LoVo (cell line): ENCODE measurements around the gene SDK2.

Experiments
- DNase-seq: peaks from one replicate; pipeline ENCODE4 v3.0.0-alpha.2; 2016; ENCODE audit warnings: low spot score

Gene SDK2

DNA sequence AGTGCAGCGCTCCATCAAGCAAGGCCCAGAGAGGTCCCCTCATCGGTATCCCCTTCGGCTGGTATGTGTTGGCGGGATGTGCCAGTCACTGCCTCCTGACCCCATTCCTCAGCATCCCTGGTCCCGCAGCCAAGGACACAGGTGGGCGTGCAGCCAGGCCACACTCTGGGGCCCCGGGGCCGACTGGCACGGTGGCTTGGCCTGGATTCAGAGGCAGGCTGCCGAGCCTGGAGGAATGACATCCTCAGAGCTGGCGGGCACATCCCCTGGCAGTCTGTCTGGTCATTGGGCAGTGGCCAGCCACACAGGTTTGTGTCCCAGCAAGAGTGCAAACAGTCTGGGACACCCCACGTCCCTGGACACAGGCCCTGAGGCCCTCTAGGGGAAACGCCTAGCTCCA is 111.1 kb downstream of the SDK2 start:
- DNase-seq = no peak

DNA sequence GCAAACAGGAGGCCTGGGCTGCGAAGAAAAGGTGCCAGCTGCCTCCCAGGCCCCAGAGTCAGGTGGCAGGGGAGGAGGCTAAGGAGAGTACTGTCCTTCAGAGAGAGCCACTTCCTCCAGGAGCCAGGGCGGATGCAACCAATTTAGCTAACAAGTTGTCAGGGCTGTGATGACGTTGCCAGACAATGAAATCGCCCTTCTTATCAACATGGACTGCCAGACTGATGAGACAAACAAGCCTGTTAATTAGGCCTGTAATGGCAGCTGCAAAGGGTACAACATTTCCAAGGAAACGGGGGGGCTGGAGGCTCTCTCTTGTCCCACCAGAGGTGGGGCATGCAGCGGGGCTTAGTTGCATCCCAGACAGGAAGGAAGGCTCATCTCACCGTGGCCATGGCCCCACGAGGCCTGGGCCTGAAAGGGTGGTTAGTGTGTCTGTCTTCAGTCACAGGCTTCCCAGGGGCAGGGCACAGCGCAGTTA is 111.8 kb downstream of the SDK2 start:
- DNase-seq = no peak

DNA sequence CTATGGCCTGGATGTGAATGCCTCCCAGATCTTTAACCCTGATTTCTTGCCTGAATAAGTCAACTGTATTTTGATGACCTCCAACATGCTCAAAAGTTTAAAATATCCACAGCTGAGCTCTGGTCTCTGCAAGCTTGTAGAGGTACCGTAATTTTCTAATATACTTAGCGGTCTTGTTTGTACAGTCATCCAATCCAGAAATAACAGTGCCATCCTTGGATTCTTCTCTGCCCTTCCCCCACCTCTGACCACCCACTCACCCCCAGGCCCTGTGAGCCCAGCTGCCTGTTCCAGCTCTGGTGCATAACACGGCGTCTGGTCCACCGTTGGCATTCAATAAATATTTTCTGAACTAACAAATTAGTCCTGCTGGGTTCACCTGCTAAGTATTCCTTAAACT is 113.1 kb downstream of the SDK2 start:
- DNase-seq = no peak

DNA sequence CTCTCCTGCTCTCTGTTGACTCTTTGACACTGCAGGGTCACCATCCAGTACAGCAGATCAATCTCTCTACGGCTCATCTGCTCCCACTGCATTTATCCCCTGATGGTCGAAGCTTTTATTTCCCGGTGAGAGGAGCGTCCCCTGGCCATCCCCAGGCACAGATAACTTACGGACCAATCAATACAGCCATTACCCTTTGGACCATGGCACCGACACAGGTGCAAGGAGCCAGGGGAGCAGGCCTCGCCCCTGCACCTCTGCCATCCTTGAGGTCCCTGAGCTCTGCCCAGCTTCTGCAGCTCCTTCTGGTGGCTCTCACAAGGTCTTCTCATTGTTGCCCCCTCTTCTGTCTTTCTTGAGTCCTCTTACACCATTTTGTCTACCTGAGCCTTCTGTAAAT is 115.6 kb downstream of the SDK2 start:
- no peak for DNase-seq

DNA sequence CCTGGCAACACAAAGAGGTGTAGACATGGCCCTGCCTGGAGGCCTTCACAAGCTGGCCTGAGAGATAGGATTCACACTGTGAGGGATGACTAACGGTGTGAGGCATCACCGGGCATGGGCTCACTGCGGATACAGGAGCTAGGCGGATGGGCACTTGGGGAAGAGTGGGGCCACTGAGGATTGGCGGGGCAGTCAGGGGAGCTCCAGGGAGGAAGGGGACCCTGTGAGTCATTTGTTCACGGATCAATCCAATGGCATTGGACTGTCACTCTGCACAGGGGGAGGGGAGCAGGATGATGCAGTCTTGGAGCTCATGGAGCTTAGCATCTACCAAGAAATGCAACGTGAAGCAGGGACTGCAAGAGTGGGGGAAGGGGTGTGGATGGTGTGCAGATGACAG is 117.3 kb downstream of the SDK2 start:
- DNase-seq = no peak

DNA sequence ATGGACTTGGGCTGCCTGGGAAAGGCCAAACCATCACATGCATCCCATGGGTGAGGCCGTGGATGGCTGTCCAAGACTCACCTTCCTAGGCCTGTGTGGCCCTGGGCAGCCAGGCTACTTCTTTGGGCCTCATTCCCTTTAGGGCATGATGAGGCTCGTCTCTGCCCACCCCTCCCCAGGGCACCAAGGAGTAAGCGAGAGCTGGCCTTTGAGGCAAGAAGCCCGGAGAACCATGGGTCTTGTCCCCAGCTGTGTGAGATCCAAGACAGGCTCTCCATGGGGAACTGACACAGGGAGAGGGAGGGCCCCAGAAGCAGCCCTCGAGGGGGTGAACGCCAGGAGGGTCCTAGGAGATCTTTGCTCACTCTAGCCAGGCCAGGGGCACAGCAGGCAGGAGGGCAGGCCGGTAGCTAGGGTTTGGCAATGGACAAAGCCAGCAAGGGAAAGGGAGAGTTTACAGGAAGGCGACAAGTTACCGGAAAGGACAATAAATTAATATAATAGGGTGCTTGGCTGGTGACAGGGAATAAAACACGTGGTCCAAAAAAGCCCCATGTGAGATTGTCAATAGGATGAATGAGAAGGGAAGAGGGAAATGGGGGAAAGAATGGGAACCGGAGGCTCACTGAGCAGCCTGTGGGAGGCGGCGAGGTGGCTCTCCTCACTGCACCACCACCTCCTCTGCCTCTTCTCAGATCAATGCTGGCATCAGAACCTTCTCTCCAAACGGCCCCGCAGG is 119.1 kb downstream of the SDK2 start:
- no peak for DNase-seq

DNA sequence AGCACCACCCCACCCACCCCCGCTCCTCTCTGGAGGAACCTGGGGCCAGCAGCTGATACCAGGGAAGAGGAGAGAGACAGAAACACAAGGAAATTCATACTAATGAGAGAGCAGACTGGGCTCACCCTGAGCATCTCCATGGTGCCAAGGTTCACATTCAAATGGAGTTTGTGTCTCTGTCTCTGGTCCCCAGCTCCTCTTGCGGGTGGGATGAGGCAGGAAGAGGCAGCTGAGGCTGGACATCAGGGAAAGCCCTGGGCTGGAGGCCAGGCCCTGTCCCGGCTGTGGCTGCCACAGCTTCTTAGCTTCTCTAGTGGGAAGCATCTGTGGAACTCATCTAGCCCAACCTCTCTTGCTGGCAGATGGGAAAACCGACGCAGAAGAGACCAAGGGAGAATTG is 121.5 kb downstream of the SDK2 start:
- DNase-seq = no peak

DNA sequence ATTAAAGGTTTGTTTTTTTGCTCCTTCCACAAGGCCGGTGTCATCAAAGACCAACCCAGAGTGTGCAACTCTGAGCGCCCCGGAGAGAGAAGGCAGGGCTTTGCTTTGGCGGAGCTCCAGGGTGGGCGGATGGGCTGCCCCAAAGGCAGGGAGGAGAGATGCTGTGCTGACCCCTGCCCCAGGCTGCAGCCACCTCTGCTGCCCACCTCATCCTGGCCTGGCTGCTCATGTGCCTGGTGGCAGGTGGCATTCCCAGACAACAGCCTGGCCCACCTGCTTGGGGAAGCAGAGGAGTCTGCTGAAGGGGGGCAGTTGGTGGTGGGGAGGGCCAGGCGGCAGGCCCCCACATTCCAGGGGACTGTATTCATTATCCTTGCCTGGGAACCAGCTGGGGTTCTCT is 122.1 kb downstream of the SDK2 start:
- no peak for DNase-seq

DNA sequence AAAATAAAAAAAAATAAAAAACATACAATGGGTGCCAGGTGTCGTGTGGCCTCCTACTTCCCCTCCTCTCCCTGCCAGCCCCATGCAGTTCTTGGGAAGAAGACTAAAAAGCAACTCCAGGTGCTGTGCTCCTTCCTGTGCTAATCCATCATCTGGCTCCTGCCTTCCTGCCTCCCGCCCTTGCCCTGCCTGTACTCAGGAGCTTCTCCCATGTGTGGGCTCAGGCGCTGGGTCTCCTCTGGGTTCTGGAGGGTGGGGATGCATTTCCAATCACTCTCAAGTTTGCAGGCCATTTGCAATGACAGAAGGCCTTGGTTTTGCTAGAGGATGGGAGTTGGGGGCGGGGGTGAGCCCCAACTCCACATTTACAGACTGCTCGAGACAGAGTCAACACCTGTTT is 122.9 kb downstream of the SDK2 start:
- DNase-seq = no peak

DNA sequence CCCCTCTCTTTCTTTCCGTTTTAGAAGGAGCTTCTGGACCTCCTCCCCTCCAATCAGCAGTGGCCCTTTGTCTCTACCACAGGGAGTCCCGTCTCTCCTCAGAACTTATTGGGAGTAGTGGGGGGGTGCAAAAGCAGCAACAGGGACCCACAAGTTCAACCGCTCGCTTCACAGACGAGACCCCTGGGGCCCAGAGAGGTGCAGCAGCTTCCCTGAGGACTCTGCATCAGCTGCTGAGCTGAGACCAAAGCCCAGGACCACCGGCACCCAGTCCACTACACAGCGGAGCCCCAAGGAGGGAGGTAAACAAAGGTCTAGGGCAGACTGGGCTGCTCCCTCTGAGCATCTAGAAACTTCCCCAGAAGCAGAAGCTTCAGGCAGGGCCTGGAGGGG is 123.9 kb downstream of the SDK2 start:
- no peak for DNase-seq

DNA sequence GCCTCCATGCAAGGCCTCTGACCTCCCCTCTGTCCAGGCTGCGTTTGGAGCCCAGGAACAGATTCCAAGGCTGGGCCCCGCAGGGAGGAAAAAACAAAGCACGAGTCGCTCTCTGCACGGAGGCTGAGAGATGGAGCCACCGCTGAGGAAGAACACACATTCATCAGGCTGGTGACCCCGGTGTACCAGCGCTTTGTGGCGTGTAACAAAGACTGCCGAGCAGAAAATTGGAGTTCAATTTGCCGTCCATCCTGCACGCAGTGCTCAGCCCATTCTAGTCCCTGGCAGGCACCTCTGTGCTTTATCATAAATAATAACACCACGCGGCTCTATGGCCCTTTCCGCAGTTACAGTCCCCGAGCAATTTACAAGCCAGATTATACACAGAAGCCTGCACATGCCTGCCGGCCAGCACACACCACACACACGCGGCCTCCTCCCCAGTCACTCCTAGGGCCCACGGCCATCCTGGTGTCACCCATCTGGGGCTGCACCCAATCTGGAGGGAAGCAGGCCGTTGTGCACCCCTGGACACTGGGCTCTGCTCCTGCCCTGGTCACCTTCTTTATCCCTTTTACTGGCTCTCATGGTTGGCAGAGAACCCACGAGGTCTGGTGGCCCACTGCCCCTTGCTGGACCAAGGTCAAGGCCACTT is 124.4 kb downstream of the SDK2 start:
- DNase-seq = no peak

DNA sequence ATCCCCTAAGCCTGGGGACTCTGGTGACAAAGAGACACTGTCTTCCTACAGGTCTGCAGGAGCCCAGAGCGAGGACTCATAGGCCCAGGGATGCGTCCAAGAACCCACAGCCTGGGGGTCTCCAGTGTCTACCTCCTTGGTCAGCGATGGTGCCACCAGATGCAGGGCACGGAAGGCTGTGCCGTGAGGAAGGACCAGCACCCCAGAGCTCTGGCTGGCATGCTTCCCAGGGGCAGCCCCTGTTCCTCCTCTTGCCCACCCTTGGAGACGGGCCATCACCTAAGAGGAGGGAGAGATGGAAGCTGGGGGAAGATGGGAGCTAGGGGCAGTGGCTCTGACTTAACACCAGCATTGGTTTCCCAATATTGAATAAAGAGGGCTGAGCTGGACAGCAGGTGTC is 125.2 kb downstream of the SDK2 start:
- no peak for DNase-seq

DNA sequence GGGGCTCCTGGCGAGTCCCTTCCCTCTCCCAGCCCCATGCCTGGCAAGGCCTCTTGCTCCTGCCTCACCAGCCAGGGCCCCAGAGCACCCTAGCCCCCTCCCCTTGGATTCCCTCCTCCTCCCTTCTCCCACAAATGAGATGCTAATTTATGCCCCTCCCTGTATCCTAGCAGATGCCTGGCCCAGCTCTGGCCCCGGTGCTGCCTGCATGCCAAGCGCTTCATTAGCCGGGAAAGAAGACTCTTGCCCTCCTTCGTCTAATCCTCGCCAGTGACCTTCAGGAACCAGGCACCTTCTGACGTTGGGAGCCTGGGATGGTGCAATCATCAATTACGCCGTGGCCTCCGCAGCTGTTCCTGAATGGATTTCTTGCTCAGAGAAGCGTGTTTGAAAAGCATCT is 127.8 kb downstream of the SDK2 start:
- DNase-seq = no peak

DNA sequence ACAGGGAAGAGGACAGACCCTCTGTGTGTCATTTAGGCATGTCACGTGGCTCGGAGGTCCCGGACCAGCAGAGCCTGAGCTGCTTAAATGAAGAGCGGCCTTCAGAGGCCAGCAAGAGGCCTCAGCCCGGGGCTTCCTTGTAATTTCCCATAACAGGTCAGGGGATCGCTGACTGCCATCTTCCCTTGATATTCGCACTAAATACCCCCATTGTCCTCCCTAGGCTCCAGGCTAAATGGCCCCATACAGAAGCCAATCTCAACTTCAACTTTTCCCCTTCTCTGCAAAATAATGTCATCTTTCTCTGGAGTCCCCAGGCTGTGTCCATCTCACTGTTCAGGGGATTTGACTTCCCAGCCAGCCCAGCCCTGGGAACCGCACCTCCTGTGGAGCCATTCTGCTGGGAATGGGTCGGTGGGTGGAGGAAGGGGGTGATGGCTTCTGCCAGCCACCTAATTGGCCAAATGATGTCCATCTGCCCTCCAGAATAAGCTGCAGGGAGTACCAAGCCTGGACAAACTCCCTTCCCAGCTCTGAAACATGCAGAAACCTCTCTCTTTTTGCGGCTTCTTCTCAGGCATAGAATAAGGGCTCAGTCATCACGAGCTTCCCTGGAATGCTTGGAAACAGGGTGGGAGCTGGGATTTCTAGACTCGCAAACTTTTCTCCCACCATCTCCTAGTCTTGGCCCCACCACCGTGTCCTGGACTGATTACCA is 129.9 kb downstream of the SDK2 start:
- no peak for DNase-seq

DNA sequence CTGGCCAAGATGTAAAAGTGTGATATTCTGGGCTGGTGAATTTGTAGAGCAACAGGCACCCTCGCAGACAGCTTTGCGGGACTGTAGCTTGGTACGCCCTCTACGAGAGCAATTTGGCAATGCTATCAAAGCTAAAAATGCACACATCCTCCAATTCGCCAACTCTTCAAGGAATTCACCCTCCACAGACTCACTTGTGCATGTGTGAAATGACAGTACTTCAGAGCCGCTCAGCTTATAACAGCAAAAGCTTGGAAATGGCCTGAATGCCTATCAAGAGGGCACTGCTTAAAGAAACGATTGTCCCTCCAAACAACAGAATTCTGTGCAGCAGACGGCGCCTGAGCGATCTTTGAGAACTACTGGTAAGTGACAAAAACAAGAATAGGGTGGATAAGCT is 130.8 kb downstream of the SDK2 start:
- DNase-seq = no peak

DNA sequence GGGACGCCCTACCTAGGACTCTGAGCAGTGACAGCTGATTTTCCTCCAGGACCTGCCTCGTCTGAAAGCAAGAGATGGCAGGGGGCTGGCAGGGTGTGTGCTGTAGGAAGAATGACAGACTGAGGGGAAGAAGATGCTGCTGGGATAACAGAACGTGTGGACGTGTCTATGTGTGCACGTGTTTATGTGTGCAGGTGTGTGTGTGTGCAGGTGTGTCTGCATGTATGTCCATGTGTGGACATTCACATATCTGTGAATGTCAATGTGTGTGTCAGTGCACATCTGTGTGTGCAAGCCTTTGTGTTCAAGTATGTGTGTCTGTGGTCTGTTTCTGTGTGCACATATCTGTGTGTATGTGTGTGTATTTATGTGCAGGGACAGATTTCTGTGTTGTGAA is 132.5 kb downstream of the SDK2 start:
- no peak for DNase-seq

DNA sequence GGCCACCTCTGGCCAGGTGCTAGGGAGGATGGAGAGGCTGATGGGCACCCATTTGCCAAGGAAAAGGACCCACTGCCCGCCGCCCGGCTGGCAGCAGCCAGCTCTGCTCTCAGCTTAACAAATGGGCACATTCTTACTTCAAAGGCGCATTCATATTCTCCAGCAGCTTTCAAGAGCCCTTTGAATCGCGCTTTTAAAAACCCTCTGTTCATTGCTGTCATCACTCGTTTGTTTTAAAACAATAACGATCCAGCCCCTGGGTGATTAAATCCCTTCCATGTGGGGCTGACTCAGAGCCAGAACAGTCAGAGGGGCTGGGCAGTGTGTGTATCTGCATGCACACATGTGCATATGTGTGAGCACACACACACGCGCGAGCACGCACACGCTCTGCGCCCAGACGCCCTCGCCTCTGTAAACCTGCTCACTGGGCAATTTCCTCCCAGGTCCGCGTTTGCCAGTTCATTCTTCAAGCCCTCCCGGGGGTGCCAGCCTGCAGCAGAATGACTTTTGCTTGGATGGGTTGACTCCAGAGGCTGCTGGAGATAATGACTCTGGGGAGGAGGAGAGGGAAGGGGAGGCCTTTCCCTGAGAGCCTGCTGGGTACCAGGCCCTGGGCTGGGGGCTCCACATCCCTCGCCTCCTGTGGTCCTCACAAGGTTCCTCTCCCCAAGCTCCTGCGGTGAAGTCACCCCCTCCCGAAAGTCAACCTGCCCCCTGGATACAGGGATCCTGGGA is 133.1 kb downstream of the SDK2 start:
- no peak for DNase-seq

DNA sequence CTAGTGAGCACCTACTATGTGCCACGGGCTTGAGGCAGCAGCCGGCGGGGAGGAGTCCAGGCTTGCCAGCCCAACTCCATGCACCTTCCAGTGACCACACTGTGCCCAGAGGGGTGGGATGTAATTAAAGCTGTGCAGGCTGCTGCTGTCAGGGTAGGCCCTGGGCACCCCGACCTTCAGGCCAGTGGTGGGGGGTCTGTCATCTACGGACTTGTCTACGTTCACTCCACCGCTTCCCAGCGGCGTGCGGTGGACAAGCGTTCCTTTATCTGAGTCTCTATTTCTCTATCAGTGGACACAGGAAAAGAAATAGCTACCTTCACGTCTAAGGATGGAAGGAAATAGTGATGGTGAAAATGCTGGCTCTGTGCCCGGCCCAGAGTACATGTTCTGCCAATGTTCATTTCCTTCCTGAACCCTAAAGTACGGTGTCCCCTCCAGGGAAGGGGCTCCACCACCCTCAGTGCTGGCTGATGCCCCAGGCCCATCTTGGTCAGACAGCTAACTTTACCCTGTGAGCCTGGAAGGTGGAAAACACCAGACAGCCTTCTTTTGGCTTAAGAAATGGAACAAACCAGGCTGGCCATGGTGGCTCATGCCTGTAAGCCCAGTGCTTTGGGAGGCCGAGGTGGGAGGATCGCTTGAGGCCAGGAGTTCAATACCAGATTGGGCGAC is 135.2 kb downstream of the SDK2 start:
- DNase-seq = no peak

DNA sequence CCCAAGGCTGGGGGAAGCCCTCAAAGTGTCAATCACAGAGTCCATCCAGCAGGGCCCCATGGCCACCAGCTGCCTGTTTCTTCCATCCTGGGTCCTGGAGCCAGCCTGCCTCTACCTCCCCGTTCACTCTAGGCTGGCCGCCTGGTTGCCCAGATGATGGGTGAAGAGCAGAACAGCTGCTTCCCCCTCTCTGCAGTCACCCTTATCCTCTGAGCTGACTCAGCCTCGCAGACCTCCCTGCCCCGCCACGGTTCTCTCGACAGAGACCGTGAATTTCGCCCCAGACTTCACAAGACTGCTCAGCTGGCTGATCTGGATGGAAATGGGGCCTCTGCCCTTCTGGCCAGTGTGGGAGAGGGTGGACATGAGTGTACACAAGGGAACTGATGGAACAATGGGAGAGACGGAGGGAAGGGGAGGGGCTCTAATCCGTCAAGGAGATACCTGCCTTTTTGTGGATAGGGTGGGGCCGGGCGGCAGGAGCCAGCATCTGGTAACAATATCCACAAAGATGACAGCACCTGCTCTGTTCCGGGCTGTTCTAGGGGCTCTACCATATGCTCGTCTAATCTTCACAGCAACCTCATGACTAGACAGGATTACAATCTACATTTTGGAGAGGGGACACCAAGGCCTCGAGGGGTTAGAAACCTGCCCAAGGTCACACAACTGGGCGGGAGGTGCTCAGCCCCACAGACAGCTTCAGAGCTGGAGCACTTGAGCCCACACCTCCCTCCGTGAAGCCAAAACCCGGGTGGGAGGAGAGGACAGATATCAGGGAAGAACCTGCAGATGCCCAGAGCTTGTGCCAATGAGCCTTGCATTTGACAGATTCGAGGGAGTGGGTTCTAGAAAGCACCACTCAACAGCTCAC is 136.0 kb downstream of the SDK2 start:
- no peak for DNase-seq

DNA sequence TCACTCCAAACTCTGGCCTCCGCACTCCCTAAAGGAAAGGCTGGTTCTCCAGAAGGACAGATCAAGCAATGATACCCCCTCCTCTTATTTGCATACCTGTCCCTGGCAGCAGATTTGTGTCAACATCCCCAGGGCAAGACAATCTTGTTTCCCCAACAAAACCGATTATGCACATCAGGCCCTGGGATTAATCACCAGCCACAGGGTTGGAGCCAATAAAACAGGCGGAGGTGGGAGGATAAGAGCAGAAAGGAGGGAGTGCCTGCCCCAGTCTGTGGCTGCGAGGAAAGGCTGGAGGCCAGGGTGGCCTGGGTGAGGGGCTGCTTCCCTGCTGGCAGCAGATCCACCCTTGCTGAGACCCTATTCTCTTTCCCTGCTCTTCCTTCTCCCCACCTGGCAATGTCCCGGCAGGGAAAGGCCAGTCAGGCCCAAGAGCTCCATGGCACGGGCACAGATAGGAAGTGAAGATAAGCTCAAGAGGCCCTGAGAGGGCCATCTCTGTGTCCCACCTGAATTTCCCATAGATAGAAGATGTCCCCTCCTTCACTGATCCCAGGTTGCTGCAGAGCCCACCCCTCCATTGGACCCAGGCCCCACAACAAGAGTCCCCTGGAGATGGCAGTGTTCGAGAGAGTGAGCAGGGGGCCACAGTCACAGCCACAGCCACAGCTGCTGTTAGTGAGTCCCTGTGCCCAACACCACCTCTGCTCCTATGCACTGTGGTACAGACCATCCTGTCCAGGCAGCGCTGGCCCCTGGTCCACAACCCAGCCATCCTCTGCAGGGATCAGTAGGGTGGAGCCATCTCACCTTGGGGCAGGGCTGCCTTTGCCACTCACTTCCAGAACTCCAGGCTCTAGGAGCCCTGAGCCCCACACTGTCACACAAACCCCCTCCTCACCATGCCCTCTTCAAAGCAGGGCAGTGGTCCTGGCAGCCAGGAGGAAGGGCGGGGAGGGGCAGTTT is 137.5 kb downstream of the SDK2 start:
- DNase-seq = no peak
